ENCODE results near the gene SEPTIN6.

GRCh38 chrX:119643696-119644095 is 49.3 kb downstream of the SEPTIN6 start:
- TF ChIP-seq FOXM1 (IDR thresholded peaks at IDR 0.05; ENCODE audit: low read depth), result no peak
- no peak for TF ChIP-seq CTCF (IDR thresholded peaks at IDR 0.05)
- TF ChIP-seq FOSL2 (IDR thresholded peaks at IDR 0.05; ENCODE audit: borderline replicate concordance, low read depth), result no peak
- no peak for TF ChIP-seq PBX3 (IDR thresholded peaks at IDR 0.05)
- no peak for TF ChIP-seq USF2 (IDR thresholded peaks at IDR 0.05; ENCODE audit: borderline replicate concordance, low read depth, low read length)

Measured in SK-N-SH (cell line).